Transverse colon (tissue), 3 donors: ENCODE measurements around the gene TTLL5.

Source experiments
- EP300 ChIP-seq: sonication (generic); formaldehyde crosslinking; IDR thresholded peaks from one replicate; pipeline ENCODE4 v1.6.1; 2017; ENCODE audit warnings: antibody characterized with exemption, low read depth
- POLR2A ChIP-seq: fragments of 450-650 bp; IDR thresholded peaks from one replicate; pipeline ENCODE4 v1.6.1; 2016; ENCODE audit warnings: antibody characterized with exemption, mild to moderate bottlenecking, moderate library complexity
- TF ChIP-seq, protein P1 (sequence below), 5 experiments: fragments of 200-600 bp in 3 of 5; fragments of 450-650 bp in 2 of 5; sonication (generic) in 3 of 5; IDR thresholded peaks; 1 replicate in 2 of 5; 2 replicates in 3 of 5; pipeline ENCODE4 v1.5.1; 2016 to 2017; ENCODE audit warnings: antibody characterized with exemption in 5 of 5, inconsistent platforms in 3 of 5, mild to moderate bottlenecking in 2 of 5, moderate library complexity in 1 of 5

DNA sequence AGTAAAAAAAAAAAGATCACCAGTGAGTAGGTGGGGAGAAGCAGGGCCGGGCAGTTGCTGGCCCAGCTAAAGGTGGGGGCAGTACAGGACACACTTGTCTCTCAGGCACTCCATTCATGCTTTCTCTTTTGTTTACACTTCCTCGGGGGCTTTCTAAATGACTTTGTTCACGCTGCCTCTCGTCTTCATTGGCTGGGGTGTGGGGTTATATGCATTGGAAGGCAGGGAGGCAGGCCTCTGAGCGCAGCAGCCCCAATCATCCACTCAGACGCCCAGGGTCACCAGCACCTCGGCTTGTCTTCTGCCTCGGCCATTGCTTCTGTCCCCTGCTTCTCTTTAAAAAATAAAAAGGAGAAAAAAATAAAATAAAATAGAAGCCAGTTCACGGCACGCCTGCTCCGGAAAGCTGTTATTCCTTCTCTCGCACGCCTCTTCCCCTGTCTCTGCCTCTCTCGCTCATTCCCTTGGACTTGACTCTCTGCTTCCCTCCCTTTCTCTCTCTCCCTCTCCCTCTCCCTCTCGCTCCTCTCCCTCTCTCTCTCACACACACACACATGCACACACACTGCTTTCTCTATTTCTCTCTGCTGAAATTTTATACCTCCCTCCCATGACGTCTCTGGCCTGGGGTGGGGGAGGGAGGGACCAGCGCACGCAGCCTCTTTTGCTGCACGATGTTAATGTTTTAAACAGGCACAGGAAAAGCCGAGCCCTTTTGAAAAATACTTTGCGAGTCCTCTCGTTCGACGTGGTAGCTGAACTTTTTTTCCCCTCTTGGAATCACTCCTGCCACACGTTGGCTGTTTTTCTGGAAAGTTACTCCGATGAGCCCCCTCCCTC lies 320.6 kb downstream of the TTLL5 start, which contains the start of gene TGFB3:
- TF ChIP-seq, protein P1, sequence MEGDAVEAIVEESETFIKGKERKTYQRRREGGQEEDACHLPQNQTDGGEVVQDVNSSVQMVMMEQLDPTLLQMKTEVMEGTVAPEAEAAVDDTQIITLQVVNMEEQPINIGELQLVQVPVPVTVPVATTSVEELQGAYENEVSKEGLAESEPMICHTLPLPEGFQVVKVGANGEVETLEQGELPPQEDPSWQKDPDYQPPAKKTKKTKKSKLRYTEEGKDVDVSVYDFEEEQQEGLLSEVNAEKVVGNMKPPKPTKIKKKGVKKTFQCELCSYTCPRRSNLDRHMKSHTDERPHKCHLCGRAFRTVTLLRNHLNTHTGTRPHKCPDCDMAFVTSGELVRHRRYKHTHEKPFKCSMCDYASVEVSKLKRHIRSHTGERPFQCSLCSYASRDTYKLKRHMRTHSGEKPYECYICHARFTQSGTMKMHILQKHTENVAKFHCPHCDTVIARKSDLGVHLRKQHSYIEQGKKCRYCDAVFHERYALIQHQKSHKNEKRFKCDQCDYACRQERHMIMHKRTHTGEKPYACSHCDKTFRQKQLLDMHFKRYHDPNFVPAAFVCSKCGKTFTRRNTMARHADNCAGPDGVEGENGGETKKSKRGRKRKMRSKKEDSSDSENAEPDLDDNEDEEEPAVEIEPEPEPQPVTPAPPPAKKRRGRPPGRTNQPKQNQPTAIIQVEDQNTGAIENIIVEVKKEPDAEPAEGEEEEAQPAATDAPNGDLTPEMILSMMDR (IDR thresholded peaks at IDR 0.05) = no peak
- TF ChIP-seq EP300 (no peak), POLR2A (peak; percentile 65)
